B cell (primary cell): ENCODE results near the gene PHACTR4. TPM values are rescaled to one million over a fixed set of nuclear protein-coding genes. Genes with fewer than 3 reads are reported as not detected.

ENCODE experiments used
- ATAC-seq: fragments of 200-7000 bp; cut with Tn5 transposase; one replicate; pipeline ENCODE4 v1.10.0; 2021; ENCODE audit warnings: low read depth, mild to moderate bottlenecking, moderate number of reproducible peaks, moderate library complexity
- CTCF ChIA-PET: fragments of 350-600 bp; sonication (Branson Sonifier 250); formaldehyde crosslinking; loops from one replicate; lab custom pipeline; 2021; ENCODE audit warnings: antibody characterized with exemption, inconsistent platforms; lab: Charles Lee
- POLR2A ChIA-PET: fragments of 350-600 bp; sonication (Branson Sonifier 250); formaldehyde crosslinking; loops from one replicate; lab custom pipeline; 2021; ENCODE audit warnings: antibody characterized with exemption; lab: Charles Lee
- DNase-seq: peaks from one replicate; pipeline ENCODE4 v3.0.0; 2013
- H2AFZ ChIP-seq: 2 replicates; pipeline ENCODE4 v1.6.1; 2012; ENCODE audit warnings: mild to moderate bottlenecking, low read depth, low read length; ENCODE audit not compliant: insufficient read depth, poor library complexity, severe bottlenecking
- H3K27ac ChIP-seq, 2 donors: 1 replicate in 1 of 2; 2 replicates in 1 of 2; pipeline ENCODE4 v1.5.1; 2012 to 2013; ENCODE audit warnings: low read length in 2 of 2, mild to moderate bottlenecking in 2 of 2, moderate library complexity in 1 of 2
- H3K27me3 ChIP-seq, 4 experiments: fragments of 200-600 bp in 1 of 4; sonication (generic) in 1 of 4; replicated peaks in 1 of 4; 1 replicate in 2 of 4; 2 replicates in 2 of 4; pipeline versions ENCODE4 v1.6.1 to v1.7.0; 2013 to 2016; ENCODE audit warnings: low read length in 3 of 4, mild to moderate bottlenecking in 2 of 4, mixed read lengths in 1 of 4, moderate library complexity in 1 of 4; ENCODE audit not compliant: insufficient read depth in 4 of 4, control insufficient read depth in 3 of 4; ENCODE audit errors: control extremely low read depth in 1 of 4
- H3K36me3 ChIP-seq, 2 experiments: replicated peaks in 1 of 2; 1 replicate in 1 of 2; 2 replicates in 1 of 2; pipeline versions ENCODE4 v1.6.1 to v1.7.1; 2013; ENCODE audit warnings: low read length in 1 of 2; ENCODE audit not compliant: insufficient read depth in 2 of 2, control insufficient read depth in 1 of 2; ENCODE audit errors: control extremely low read depth in 1 of 2, extremely low read depth in 1 of 2
- H3K4me1 ChIP-seq, 2 donors: fragments of 200-600 bp in 1 of 2; sonication (generic) in 1 of 2; 1 replicate in 1 of 2; 2 replicates in 1 of 2; pipeline versions ENCODE4 v1.5.1 to v1.6.1; 2013 to 2017; ENCODE audit warnings: low read length in 2 of 2; ENCODE audit not compliant: control insufficient read depth in 2 of 2, insufficient read depth in 2 of 2
- H3K4me2 ChIP-seq: replicated peaks from 2 replicates; pipeline ENCODE3; 2012; ENCODE audit warnings: mild to moderate bottlenecking, low read depth, low read length; ENCODE audit not compliant: poor library complexity, severe bottlenecking
- H3K4me3 ChIP-seq, 5 experiments: fragments of 200-600 bp in 1 of 5; sonication (generic) in 1 of 5; 1 replicate in 3 of 5; 2 replicates in 2 of 5; pipeline versions ENCODE4 v1.5.1 to v1.7.0; 2011 to 2016; ENCODE audit warnings: low read length in 4 of 5, mild to moderate bottlenecking in 4 of 5, low read depth in 2 of 5, control low read depth in 1 of 5, moderate library complexity in 1 of 5; ENCODE audit not compliant: insufficient read depth in 1 of 5; ENCODE audit errors: control extremely low read depth in 1 of 5, extremely low read depth in 1 of 5
- H3K79me2 ChIP-seq: fragments of 200-600 bp; sonication (generic); one replicate; pipeline ENCODE4 v1.6.0; 2016; ENCODE audit warnings: low read length; ENCODE audit not compliant: control insufficient read depth, insufficient read depth
- H3K9ac ChIP-seq: fragments of 200-600 bp; sonication (generic); 2 replicates; pipeline ENCODE4 v1.6.1; 2017; ENCODE audit warnings: mild to moderate bottlenecking, low read length, moderate library complexity
- H3K9me3 ChIP-seq, 3 donors: one replicate each; pipeline versions ENCODE4 v1.6.1 to v1.7.1; 2013; ENCODE audit warnings: low read length in 2 of 3; ENCODE audit not compliant: control insufficient read depth in 2 of 3, insufficient read depth in 1 of 3; ENCODE audit errors: control extremely low read depth in 1 of 3
- H4K20me1 ChIP-seq: 2 replicates; pipeline ENCODE4 v1.6.0; 2012; ENCODE audit warnings: mild to moderate bottlenecking, low read length; ENCODE audit not compliant: insufficient read depth, control insufficient read depth, poor library complexity, severe bottlenecking
- H3K27ac Mint-ChIP-seq: one replicate; pipeline ENCODE4 v1.8.0; 2021; ENCODE audit warnings: mixed read lengths
- H3K27me3 Mint-ChIP-seq: one replicate; pipeline ENCODE4 v1.8.0; 2021; ENCODE audit warnings: mixed read lengths
- H3K4me1 Mint-ChIP-seq: one replicate; pipeline ENCODE4 v1.8.0; 2021; ENCODE audit warnings: mixed read lengths
- H3K4me3 Mint-ChIP-seq: one replicate; pipeline ENCODE4 v1.8.0; 2021; ENCODE audit warnings: mixed read lengths
- H3K9me3 Mint-ChIP-seq: one replicate; pipeline ENCODE4 v1.8.0; 2022; ENCODE audit warnings: mixed read lengths; ENCODE audit not compliant: insufficient read depth
- EZH2 ChIP-seq: IDR thresholded peaks from 2 replicates; pipeline ENCODE4 v1.6.1; 2012; ENCODE audit warnings: borderline replicate concordance, low read depth, mild to moderate bottlenecking, moderate library complexity, low read length; ENCODE audit not compliant: insufficient read depth, poor library complexity, severe bottlenecking
- WGBS: methylation state at CpG from one replicate; pipeline ENCODE4 v1.1.5; 2013; ENCODE audit warnings: missing lambda C conversion rate; ENCODE audit not compliant: insufficient coverage; 5-methylcytosine and 5-hydroxymethylcytosine counted together
- intact Hi-C: fragments of 100-400 bp; cut with micrococcal nuclease; formaldehyde crosslinking; loops from one replicate; pipeline ENCODE4 v1.10.0; 2022
- polyA plus RNA-seq: library from polyadenylated mRNA; depleted of rRNA; stranded (reverse); fragments of >200 nt; gene quantifications from 2 replicates; pipeline ENCODE4 v1.2.3, GENCODE V29; 2012
- total RNA-seq, 2 donors: library from RNA; stranded (reverse); fragments of 120-200 nt in 1 of 2; gene quantifications; 1 replicate in 1 of 2; 2 replicates in 1 of 2; pipeline versions ENCODE4 v1.2.3 to v1.2.4, GENCODE V29; 2013 to 2022
- TF ChIP-seq, protein P1 (sequence below): fragments of 200-600 bp; IDR thresholded peaks from one replicate; pipeline ENCODE4 v1.8.0; 2022; ENCODE audit warnings: antibody characterized with exemption, mild to moderate bottlenecking

The PHACTR4 gene
- total and polyA plus RNA-seq, 2 donors (not counting 1 experiment from before 2014, with no cell fraction given) = 9.8 to 41.6 TPM

DNA sequence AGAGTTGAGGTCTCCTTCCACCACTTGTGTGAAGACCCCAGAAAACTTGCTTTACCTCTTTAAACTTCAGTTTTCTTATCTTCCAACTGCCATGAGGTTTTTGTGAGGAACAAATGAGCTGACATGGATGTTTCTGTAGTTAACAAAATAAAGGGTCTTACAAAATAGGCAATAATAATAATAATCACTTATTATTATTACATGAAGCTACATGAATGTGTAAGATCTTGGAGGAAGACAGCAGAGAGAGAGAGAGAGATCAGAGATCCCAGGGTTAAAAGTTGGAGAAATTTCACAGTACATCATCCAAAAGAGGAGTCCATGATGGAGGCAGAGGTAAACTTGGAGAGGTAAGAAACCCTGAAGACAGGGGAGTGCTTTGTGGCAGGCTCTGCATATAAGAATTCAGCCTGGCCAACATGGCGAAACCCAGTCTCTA, 147.0 kb downstream of the PHACTR4 start:
- 86% methylated on average over 1 of the region's 1 CpG for WGBS
- Mint-ChIP-seq H3K4me1 (peaks cover 34% of the 10 kb centered on the region), H3K4me3 (peak overlapping the region; percentile 41), H3K27ac (peak overlapping the region; percentile 76), H3K27me3 (no peaks in the 10 kb centered on the region), H3K9me3 (no peaks in the 10 kb centered on the region)
- Histone ChIP-seq H3K4me2 (no peak overlapping the region), H3K4me3 (no peak overlapping the region), H3K9ac (no peak overlapping the region), H3K9me3 (no peaks in the 10 kb centered on the region), H3K79me2 (peaks cover 34% of the 10 kb centered on the region), H3K27me3 (no peaks in the 10 kb centered on the region), H4K20me1 (peaks cover 22% of the 10 kb centered on the region), H3K36me3 (peaks cover 4 to 25% of the 10 kb centered on the region in 2 experiments), H3K27ac (peak overlapping the region in 1 of 2 donors; percentile 7), H3K4me1 (peaks cover 15 to 26% of the 10 kb centered on the region in 2 donors), H2AFZ (no peak overlapping the region)
- intact Hi-C loops = loop anchor here (5.0 kb wide), 1 partner anchor 144 kb away; no protein-coding TSS in a partner anchor
- ChIA-PET CTCF (interaction anchor here (0.7 to 4.3 kb wide), 6 partner anchors 9 to 666 kb away, joined by 3 to 49 read pairs (median 14); partner anchors contain the start of gene RCC1), POLR2A (interaction anchor here (0.7 to 1.3 kb wide), 4 partner anchors 8 to 361 kb away, joined by 3 to 5 read pairs (median 4); no protein-coding TSS in a partner anchor)
- ATAC-seq (no peak), DNase-seq (no peak)
- TF ChIP-seq, protein P1, sequence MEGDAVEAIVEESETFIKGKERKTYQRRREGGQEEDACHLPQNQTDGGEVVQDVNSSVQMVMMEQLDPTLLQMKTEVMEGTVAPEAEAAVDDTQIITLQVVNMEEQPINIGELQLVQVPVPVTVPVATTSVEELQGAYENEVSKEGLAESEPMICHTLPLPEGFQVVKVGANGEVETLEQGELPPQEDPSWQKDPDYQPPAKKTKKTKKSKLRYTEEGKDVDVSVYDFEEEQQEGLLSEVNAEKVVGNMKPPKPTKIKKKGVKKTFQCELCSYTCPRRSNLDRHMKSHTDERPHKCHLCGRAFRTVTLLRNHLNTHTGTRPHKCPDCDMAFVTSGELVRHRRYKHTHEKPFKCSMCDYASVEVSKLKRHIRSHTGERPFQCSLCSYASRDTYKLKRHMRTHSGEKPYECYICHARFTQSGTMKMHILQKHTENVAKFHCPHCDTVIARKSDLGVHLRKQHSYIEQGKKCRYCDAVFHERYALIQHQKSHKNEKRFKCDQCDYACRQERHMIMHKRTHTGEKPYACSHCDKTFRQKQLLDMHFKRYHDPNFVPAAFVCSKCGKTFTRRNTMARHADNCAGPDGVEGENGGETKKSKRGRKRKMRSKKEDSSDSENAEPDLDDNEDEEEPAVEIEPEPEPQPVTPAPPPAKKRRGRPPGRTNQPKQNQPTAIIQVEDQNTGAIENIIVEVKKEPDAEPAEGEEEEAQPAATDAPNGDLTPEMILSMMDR = no peak
- TF ChIP-seq EZH2 = no peak

DNA sequence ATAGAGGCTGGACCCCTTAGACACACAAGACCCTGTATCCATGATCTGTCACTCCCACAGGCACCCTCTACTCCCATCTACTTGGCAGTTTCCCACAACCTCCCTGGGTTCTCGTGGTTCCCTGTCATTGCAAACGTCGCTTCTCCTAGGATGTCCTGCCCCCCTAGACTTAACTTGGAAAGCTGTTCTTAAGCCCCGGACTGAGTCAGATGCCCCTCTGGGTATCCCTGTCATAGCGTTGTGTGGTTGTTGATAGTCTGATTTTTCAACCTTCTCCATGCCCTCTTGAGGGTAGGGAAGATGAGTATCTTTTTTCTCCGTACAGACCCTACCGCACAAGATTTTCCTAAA, 148.1 kb downstream of the PHACTR4 start:
- H3K4me3 Mint-ChIP-seq = peak overlapping the region; percentile 89

More for the DNA sequence above, 148.1 kb downstream of the PHACTR4 start:
- WGBS = 51% methylated on average over 4 of the region's 7 CpGs
- no peaks in the 10 kb centered on the region for H3K9me3 ChIP-seq
- peaks cover 16% of the 10 kb centered on the region for H4K20me1 ChIP-seq
- Mint-ChIP-seq H3K4me1 (peaks cover 34% of the 10 kb centered on the region), H3K27me3 (no peaks in the 10 kb centered on the region), H3K27ac (peak overlapping the region; percentile 76), H3K9me3 (no peaks in the 10 kb centered on the region)
- peak overlapping the region; percentile 62 for H3K9ac ChIP-seq
- peak overlapping the region in 1 of 2 donors; percentile 45 for H3K27ac ChIP-seq
- H3K4me2 ChIP-seq = peak overlapping the region; percentile 89
- H3K79me2 ChIP-seq = peaks cover 38% of the 10 kb centered on the region
- POLR2A ChIA-PET = interaction anchor here (0.9 to 1.3 kb wide), 2 partner anchors 62 to 64 kb away, joined by 3 to 4 read pairs; no protein-coding TSS in a partner anchor
- intact Hi-C loops = loop anchor here (5.0 kb wide), 1 partner anchor 145 kb away; no protein-coding TSS in a partner anchor
- H3K27me3 ChIP-seq = no peaks in the 10 kb centered on the region
- H3K4me3 ChIP-seq = peak overlapping the region in 2 of 5 experiments; percentile 55 to 68
- ATAC-seq (no peak), DNase-seq (no peak)
- CTCF ChIA-PET = interaction anchor here (2.4 to 4.3 kb wide), 3 partner anchors 10 to 360 kb away, joined by 24 to 49 read pairs (median 24); partner anchors contain the start of gene RCC1
- peak overlapping the region; percentile 83 for H2AFZ ChIP-seq
- peaks cover 11 to 18% of the 10 kb centered on the region in 2 donors for H3K4me1 ChIP-seq
- TF ChIP-seq, protein P1 = no peak
- TF ChIP-seq EZH2 = no peak
- H3K36me3 ChIP-seq = peaks cover 2 to 17% of the 10 kb centered on the region in 2 experiments
